HepG2 (cell line): Measurements from ENCODE around the gene RPS27L. TPM values are rescaled to one million over a fixed set of nuclear protein-coding genes. Genes with fewer than 3 reads are reported as not detected.

ENCODE experiments used
- ATAC-seq: fragments of 200-7000 bp; cut with Tn5 transposase; 3 replicates; pipeline ENCODE4 v1.9.1; 2020; ENCODE audit warnings: mild to moderate bottlenecking, moderate library complexity
- BruUV-seq: library from RNA; stranded (reverse); fragments of 400-500 nt; replicated peaks from 2 replicates; lab custom pipeline; 2021; lab: Mats Ljungman, UMichigan
- CTCF ChIA-PET: fragments of 300-600 bp; formaldehyde crosslinking; extraction: SDS; loops from one replicate; lab custom pipeline; 2021; ENCODE audit warnings: low total read pairs, inconsistent platforms, low intra/inter-chr PET ratio; lab: Yijun Ruan, JAX
- POLR2A ChIA-PET: fragments of 350-600 bp; sonication (Branson Sonifier 250); formaldehyde crosslinking; loops from one replicate; lab custom pipeline; 2020; ENCODE audit warnings: antibody characterized with exemption, inconsistent platforms; lab: Yijun Ruan, JAX
- DNase-seq: peaks from one replicate; pipeline ENCODE4 v3.0.0-alpha.2; 2015; ENCODE audit warnings: low spot score
- FAIRE-seq: peaks from 3 replicates; lab custom pipeline; 2011; peaks lifted over from hg19 to GRCh38; lab: Jason Lieb, UNC
- H2AFZ ChIP-seq: one replicate; pipeline ENCODE4 v1.6.1; 2011; ENCODE audit warnings: low read length, inconsistent platforms
- H3K27ac ChIP-seq: fragments of 300-600 bp; 3 replicates; pipeline ENCODE4 v1.8.0; 2011; ENCODE audit warnings: mixed run types, mild to moderate bottlenecking, mixed read lengths, low read length, inconsistent platforms; ENCODE audit not compliant: insufficient read depth; ENCODE audit errors: extremely low read length
- H3K27me3 ChIP-seq, 2 experiments: fragments of 200-600 bp in 1 of 2; 2 replicates in 1 of 2; 3 replicates in 1 of 2; pipeline versions ENCODE4 v1.6.0 to v1.8.0; 2011; ENCODE audit warnings: low read length in 2 of 2, mild to moderate bottlenecking in 2 of 2, moderate library complexity in 2 of 2, inconsistent platforms in 1 of 2; ENCODE audit not compliant: insufficient read depth in 2 of 2, control insufficient read depth in 1 of 2
- H3K36me3 ChIP-seq, 2 experiments: fragments of 200-600 bp in 1 of 2; replicated peaks in 1 of 2; 2 replicates in 1 of 2; 3 replicates in 1 of 2; pipeline versions ENCODE4 v1.5.1 to v1.8.0; 2011; ENCODE audit warnings: low read length in 2 of 2, inconsistent platforms in 1 of 2; ENCODE audit not compliant: insufficient read depth in 2 of 2, control insufficient read depth in 1 of 2
- H3K4me1 ChIP-seq: 2 replicates; pipeline ENCODE4 v1.5.1; 2012; ENCODE audit warnings: low read length, inconsistent platforms; ENCODE audit not compliant: insufficient read depth
- H3K4me2 ChIP-seq: 2 replicates; pipeline ENCODE4 v1.6.0; 2011; ENCODE audit warnings: low read depth, low read length, inconsistent platforms
- H3K4me3 ChIP-seq, 3 experiments: fragments of 200-600 bp in 1 of 3; sonication (generic), shearing (Covaris generic) in 1 of 3; replicated peaks in 1 of 3; 2 replicates each; pipeline ENCODE4 v1.5.1; 2011 to 2016; ENCODE audit warnings: low read length in 3 of 3, inconsistent platforms in 2 of 3, low read depth in 2 of 3, mild to moderate bottlenecking in 2 of 3, control low read depth in 1 of 3, mixed read lengths in 1 of 3; ENCODE audit not compliant: insufficient read depth in 1 of 3
- H3K79me2 ChIP-seq: one replicate; pipeline ENCODE4 v1.6.1; 2011; ENCODE audit warnings: low read length, inconsistent platforms; ENCODE audit not compliant: insufficient read depth
- H3K9ac ChIP-seq: 2 replicates; pipeline ENCODE4 v1.6.0; 2011; ENCODE audit warnings: mild to moderate bottlenecking, low read depth, low read length, inconsistent platforms; ENCODE audit not compliant: insufficient read depth
- H3K9me3 ChIP-seq: 2 replicates; pipeline ENCODE4 v1.5.1; 2012; ENCODE audit warnings: mild to moderate bottlenecking, low read length
- H4K20me1 ChIP-seq: 2 replicates; pipeline ENCODE4 v1.6.0; 2011; ENCODE audit warnings: inconsistent platforms, mild to moderate bottlenecking, low read length, moderate library complexity; ENCODE audit not compliant: insufficient read depth
- AGO2 ChIP-seq: fragments of 200-400 bp; formaldehyde crosslinking; optimal IDR thresholded peaks from 2 replicates; pipeline ENCODE3; 2017; ENCODE audit warnings: mild to moderate bottlenecking, low read depth, low read length, moderate library complexity
- ARID5B ChIP-seq: IDR thresholded peaks from 2 replicates; pipeline ENCODE4 v1.4.0; 2020; ENCODE audit warnings: mild to moderate bottlenecking, missing genetic modification reagents
- DNMT3B ChIP-seq: conservative IDR thresholded peaks from 2 replicates; pipeline ENCODE4 v1.6.1; 2016; ENCODE audit warnings: missing biosample characterization, control low read depth
- HDAC6 ChIP-seq: fragments of 200-600 bp; sonication (generic); IDR thresholded peaks from 2 replicates; pipeline ENCODE4 v1.7.0; 2017; ENCODE audit warnings: mild to moderate bottlenecking, antibody characterized with exemption, low read length, low read depth
- HMGXB4 ChIP-seq, 2 experiments: sonication (generic) in 1 of 2; formaldehyde crosslinking in 1 of 2; IDR thresholded peaks; 2 replicates each; pipeline versions ENCODE4 v1.4.0 to v1.6.1; 2018 to 2020; ENCODE audit warnings: missing genetic modification reagents in 2 of 2, borderline replicate concordance in 1 of 2, low read depth in 1 of 2, mild to moderate bottlenecking in 1 of 2, missing biosample characterization in 1 of 2
- IRF9 ChIP-seq: sonication (generic); formaldehyde crosslinking; IDR thresholded peaks from 2 replicates; pipeline ENCODE4 v1.8.0; 2022; ENCODE audit warnings: missing genetic modification reagents, mild to moderate bottlenecking, borderline replicate concordance
- KDM5B ChIP-seq: sonication (generic); formaldehyde crosslinking; IDR thresholded peaks from 2 replicates; pipeline ENCODE4 v1.4.0; 2020; ENCODE audit warnings: missing genetic modification reagents, mild to moderate bottlenecking, borderline replicate concordance
- ZNF550 ChIP-seq: sonication (generic); formaldehyde crosslinking; IDR thresholded peaks from 2 replicates; pipeline ENCODE4 v1.4.0; 2020; ENCODE audit warnings: mild to moderate bottlenecking, missing genetic modification reagents, borderline replicate concordance
- ZNF780A ChIP-seq: sonication (generic); formaldehyde crosslinking; IDR thresholded peaks from 2 replicates; pipeline ENCODE4 v1.8.0; 2022; ENCODE audit warnings: mild to moderate bottlenecking, missing genetic modification reagents, moderate library complexity
- WGBS: methylation state at CpG from one replicate; pipeline ENCODE4 v1.1.6; 2017; ENCODE audit warnings: low lambda C conversion rate; 5-methylcytosine and 5-hydroxymethylcytosine counted together
- in situ Hi-C: cut with HindIII; loops from 2 replicates; pipeline ENCODE4 v1.10.0; 2017; ENCODE audit warnings: low pct_unique_long_range_greater_than_20kb; ENCODE audit not compliant: extremely low pct_ligation_motif_present
- intact Hi-C: fragments of 100-400 bp; cut with micrococcal nuclease; formaldehyde crosslinking; loops from one replicate; pipeline ENCODE4 v1.10.0; 2022; ENCODE audit not compliant: unreplicated experiment
- polyA plus RNA-seq, 8 experiments: library from polyadenylated mRNA; depleted of rRNA in 3 of 8; stranded (reverse) in 7 of 8; unstranded in 1 of 8; fragments of >200 nt; fragmentation: Illumina TruSeq in 4 of 8; extraction: Trizol in 4 of 8; gene quantifications; 2 replicates each; pipeline versions ENCODE4 v1.2.1 to v1.2.3, GENCODE V29; 2011 to 2016; ENCODE audit warnings: low read depth in 4 of 8, missing spikeins in 1 of 8, mixed read lengths in 1 of 8; ENCODE audit not compliant: insufficient read depth in 1 of 8
- total RNA-seq, 5 experiments: library from RNA; depleted of rRNA; stranded (reverse); fragments of >200 nt; fragmentation: Illumina TruSeq; extraction: Trizol; gene quantifications; 2 replicates each; pipeline ENCODE4 v1.2.3, GENCODE V29; 2016; ENCODE audit warnings: low read depth in 1 of 5

Gene RPS27L
- total and polyA plus RNA-seq, 2 of the 13 experiments (the other 11 are each of a cell fraction or from before 2014, with no cell fraction given): 231 to 433 TPM

- DNase-seq (no peak), FAIRE-seq (no peak)
- Histone ChIP-seq H4K20me1 (no peaks in the 10 kb centered on the region), H3K4me2 (no peak overlapping the region), H3K4me1 (peaks cover 32% of the 10 kb centered on the region)
- WGBS: 94% methylated on average over 3 of the region's 3 CpGs
- POLR2A ChIA-PET: interaction anchor here (1.9 kb wide), 1 partner anchor 38 kb away, joined by 4 read pairs; the partner anchor contains the start of gene RPS27L
- in situ Hi-C loops: no loop called here
- TF ChIP-seq ZNF550 (CRISPR knock-in tag) (no peak), IRF9 (no peak)
- TF ChIP-seq, all 625 proteins: peak for 0
- Histone ChIP-seq H3K9ac (no peak overlapping the region), H3K27ac (no peak overlapping the region), H3K27me3 (no peaks in the 10 kb centered on the region), H3K4me3 (no peak overlapping the region), H2AFZ (no peak overlapping the region), H3K9me3 (no peaks in the 10 kb centered on the region), H3K36me3 (no peaks in the 10 kb centered on the region), H3K79me2 (peaks cover 14% of the 10 kb centered on the region)
- BruUV-seq: no TSS peak
- CTCF ChIA-PET: no interaction called here
- intact Hi-C loops: no loop called here
- ATAC-seq: no peak
Measured at GRCh38 chr15:63195569-63196015, 38.3 kb upstream of the RPS27L start.

- no TSS peak for BruUV-seq
- CTCF ChIA-PET: no interaction called here
- peaks cover 38% of the 10 kb centered on the region for H3K4me1 ChIP-seq
- TF ChIP-seq DNMT3B (CRISPR knock-in tag) (no peak), ARID5B (CRISPR knock-in tag) (no peak), ZNF780A (no peak), AGO2 (no peak), HMGXB4 (CRISPR knock-in tag; IDR thresholded peaks at IDR 0.05; ENCODE audit: borderline replicate concordance in 1 of 2, low read depth in 1 of 2) (no peak), KDM5B (CRISPR knock-in tag) (no peak), HDAC6 (no peak)
Measured at GRCh38 chr15:63194880-63195568, 37.7 kb upstream of the RPS27L start.

More at GRCh38 chr15:63194880-63195568, 37.7 kb upstream of the RPS27L start:
- ATAC-seq: no peak
- no peaks in the 10 kb centered on the region for H3K9me3 ChIP-seq
- H3K36me3 ChIP-seq: no peaks in the 10 kb centered on the region
- H4K20me1 ChIP-seq: no peaks in the 10 kb centered on the region
- no peak for FAIRE-seq
- in situ Hi-C loops (no loop called here), intact Hi-C loops (no loop called here)
- no peaks in the 10 kb centered on the region for H3K27me3 ChIP-seq
- no peak overlapping the region for H3K4me3 ChIP-seq
- no peak overlapping the region for H3K9ac ChIP-seq
- WGBS: 91% methylated on average over 4 of the region's 4 CpGs
- H3K27ac ChIP-seq: no peak overlapping the region
- H3K4me2 ChIP-seq: no peak overlapping the region
- peaks cover 19% of the 10 kb centered on the region for H3K79me2 ChIP-seq
- POLR2A ChIA-PET: interaction anchor here (1.9 kb wide), 1 partner anchor 37 kb away, joined by 4 read pairs; the partner anchor contains the start of gene RPS27L
- H2AFZ ChIP-seq: no peak overlapping the region
- DNase-seq: no peak
